ENCODE data around the gene CENPS.
"Not testable (repeated sequence)": the region's sequence is repeated elsewhere in the genome, so short reads cannot be mapped to it uniquely, and the experiment has no call there.

CENPS gene

DNA sequence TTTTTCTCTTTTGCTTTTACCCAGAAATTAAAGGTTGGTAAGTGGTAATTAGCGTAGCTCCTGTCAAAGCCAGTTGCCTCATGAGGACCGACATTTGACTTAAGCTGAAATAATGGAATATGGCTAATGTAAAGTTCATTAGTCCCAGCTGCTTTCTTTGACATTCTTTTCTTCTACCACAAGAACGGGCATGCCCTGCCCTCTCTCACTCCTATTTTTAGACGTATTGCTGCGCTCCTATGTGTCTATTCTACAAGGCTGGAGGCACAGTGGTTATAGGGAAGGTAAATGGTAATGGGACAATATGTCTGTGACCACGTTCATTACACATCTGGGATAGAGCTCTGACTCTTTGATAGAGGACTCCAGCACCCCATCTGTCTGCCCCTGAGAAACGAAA, 26.4 kb downstream of the CENPS start:
- DNase-seq: no peak

DNA sequence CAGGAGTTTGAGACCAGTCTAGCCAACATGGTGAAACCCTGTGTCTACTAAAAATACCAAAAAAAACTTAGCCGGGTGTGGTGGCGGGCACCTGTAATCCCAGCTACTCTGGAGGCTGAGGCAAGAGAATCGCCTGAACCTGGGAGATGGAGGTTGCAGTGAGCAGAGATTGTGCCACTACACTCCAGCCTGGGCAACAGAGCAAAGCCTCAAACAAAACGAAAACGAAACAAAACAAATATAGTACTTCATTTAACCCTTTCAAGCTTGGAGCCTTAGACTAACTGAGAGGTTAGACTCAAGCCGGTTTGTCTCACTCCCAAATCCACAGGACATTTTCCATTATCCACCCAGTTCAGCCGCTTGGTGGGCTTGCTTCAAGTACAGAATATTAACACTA, 27.2 kb downstream of the CENPS start:
- DNase-seq: not testable (repeated sequence)

DNA sequence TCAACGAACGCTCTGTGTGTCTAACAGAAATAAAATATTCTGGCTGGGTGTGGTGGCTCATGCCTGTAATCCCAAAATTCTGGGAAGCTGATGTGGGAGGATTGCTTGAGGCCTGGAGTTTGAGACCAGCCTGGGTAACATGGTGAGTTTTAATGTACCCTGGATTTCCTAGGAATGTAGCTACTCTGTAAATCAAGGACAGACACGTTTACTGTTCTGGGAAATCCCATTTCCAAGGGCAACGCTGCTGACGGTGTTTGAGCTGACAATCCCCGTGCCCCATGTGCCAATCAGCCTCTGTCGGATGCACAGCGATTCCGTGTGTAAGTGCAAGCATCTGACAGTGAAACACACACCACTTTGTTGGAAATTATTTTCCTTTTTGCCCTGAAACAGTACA, 27.6 kb downstream of the CENPS start:
- no peak for DNase-seq

DNA sequence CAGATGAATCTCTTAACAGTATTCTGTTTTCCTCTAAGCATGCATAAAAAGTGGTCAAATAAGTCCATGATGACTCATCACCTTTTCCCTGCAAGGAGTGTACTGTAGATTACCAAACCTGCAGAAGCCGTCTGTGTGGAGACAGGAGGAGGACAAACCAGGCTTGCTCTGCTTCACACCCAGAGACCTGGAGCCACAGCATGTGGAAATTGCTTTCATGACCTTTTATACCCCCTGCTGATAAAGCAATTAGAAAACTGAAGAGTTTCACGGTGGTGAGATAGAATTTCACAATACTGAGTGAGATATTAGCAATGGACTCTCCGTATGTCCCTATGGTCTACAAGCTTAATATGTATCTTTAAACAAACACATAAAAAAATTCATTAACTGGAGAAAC, 29.0 kb downstream of the CENPS start:
- DNase-seq: no peak

GRCh38 chr1:10467078-10467477, 36.8 kb downstream of the CENPS start:
- no peak for DNase-seq

DNA sequence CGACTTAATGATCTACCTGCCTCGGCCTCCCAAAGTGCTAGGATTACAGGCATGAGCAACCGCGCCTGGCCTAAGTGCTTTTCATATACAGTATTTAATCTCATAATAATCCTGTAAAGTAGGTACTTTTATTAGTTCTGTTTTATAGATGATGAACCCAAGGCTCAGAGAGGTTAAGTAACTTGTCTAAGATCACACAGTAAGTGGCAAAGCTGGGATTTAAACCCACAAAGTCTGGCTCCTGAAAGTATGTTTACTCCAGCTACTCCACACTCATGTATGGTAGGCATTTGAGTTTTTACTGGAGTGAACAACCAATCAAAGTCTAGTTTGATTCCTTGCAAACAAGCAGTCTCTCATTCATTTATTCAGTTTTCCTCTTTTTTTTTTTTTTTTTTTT, 39.8 kb downstream of the CENPS start:
- no peak for DNase-seq

GRCh38 chr1:10471411-10472219, 41.4 kb downstream of the CENPS start:
- DNase-seq: peak; percentile 14

- peak; percentile 95 for DNase-seq
Observed at GRCh38 chr1:10472220-10473144, 42.2 kb downstream of the CENPS start, which contains the start of gene DFFA. DFFA (minus strand) TSS chr1:10472529; CDS start chr1:10472458, 71 bp downstream.

DNA sequence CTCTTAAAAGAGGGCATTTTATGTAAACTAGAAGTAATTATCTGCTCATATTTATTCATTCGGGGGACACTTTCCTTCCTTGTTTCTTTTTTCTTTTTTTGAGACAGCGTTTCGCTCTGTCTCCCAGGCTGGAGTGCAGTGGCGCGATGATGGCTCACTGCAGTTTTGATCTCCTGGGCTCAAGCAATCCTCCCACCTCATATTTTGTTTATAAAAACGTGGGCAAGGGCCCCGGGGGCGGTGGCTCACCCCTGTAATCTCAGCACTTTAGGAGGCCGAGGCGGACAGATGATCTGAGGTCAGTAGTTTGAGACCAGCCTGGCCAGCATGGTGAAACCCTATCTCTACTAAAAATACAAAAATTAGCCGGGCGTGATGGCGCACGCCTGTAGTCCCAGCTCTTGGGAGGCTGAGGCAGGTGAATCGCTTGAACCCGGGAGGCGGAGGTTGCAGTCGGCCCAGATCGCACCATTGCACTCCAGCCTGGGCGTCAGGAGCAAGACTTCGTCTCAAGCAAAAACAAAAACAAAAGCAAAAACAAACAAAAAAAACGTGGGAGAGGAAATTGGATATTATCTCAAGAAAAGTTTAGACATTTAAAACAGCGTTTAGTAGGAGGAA, 43.0 kb downstream of the CENPS start:
- no peak for DNase-seq

- not testable (repeated sequence) for DNase-seq
Observed at GRCh38 chr1:10474309-10474612, 44.0 kb downstream of the CENPS start.

GRCh38 chr1:10474613-10475507, 44.6 kb downstream of the CENPS start, which contains the start of gene PEX14:
PEX14 (plus strand) TSS chr1:10474950; CDS start chr1:10474967, 17 bp downstream.
- DNase-seq: peak; percentile 69

- no peak for DNase-seq
Observed at GRCh38 chr1:10475510-10475909, 45.3 kb downstream of the CENPS start.

DNA sequence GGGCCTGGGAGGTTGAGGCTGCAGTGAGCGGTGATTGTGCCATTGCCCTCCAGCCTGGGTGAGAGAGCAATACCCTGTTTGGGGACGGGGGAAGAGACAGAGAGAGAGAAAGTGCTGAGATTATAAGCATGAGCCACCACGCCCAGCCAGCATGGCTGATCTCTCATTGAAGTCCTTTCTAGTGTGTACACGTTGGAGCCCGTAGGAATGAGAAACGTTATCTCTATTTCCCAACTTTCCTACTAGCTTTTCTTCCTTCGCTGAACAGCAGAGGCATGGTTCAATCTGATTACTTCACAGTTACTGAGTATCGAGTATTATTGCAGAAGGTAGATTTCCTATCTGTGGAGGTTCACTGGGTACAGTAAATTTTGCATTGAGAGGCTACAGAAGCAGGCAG, 49.1 kb downstream of the CENPS start:
- no peak for DNase-seq

GRCh38 chr1:10480614-10481013, 50.4 kb downstream of the CENPS start:
- DNase-seq: no peak

DNA sequence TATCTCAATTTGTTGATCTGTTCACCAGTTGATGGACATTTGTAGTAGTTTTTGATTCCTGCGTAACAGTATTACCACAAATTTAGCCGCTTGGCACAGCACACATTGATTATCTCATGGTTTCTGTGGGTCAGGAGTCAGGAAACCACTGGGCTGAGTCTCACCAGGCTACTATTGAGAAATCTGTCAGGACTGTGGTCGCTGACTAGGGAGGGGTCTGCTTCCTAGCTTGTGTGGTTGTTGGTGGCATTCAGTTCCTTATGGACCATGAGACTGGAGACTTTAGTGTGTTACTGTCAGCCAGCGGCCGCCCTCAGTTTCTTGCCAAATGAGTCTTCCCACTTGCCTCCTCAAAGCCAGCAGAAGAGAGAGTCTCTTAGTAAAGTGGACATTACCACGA, 54.3 kb downstream of the CENPS start:
- DNase-seq: no peak

- no peak for DNase-seq
Observed at GRCh38 chr1:10489291-10490055, 59.2 kb downstream of the CENPS start.

DNA sequence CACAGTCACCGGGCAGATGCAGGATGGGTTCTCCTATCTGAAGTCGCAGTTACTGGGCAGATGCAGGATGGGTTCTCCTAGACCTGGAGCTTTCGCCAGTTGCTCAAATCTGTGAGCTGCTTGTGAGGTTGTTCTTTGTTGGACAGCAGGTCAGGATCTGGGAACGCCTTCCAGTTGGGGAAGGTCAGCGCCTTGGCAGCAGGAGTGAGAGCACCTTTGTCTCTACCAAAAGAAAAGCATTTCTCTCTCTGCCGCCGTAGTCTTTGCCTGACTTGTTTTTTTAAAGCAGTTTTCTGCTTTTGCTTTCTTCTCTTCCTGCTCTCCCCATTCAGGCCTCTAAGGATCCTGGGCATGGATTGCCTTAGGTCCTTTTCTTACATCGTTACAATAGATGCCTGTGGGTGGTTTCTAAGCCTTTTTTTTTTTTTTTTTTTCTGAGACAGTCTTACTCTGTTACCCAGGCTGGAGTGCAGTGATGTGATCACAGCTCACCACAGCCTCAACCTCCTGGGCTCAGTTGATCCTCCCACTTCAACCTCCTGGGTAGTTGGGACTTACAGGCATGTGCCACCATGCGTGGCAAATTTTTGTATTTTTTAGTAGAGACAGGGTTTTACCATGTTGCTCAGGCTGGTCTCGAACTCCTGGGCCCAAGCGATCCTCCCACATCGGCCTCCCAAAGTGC, 60.2 kb downstream of the CENPS start:
- DNase-seq: no peak
